Measurements from ENCODE around the gene CHL1. TPM values are rescaled to one million over a fixed set of nuclear protein-coding genes. Genes with fewer than 3 reads are reported as not detected.
A peak's percentile ranks its signal among the peaks of the same experiment; 100 is the strongest.

CHL1 gene
- total and polyA plus RNA-seq, 2 of the 8 experiments (the other 6 are each of a cell fraction or from before 2014, with no cell fraction given), result 0.05 to 0.99 TPM

DNA sequence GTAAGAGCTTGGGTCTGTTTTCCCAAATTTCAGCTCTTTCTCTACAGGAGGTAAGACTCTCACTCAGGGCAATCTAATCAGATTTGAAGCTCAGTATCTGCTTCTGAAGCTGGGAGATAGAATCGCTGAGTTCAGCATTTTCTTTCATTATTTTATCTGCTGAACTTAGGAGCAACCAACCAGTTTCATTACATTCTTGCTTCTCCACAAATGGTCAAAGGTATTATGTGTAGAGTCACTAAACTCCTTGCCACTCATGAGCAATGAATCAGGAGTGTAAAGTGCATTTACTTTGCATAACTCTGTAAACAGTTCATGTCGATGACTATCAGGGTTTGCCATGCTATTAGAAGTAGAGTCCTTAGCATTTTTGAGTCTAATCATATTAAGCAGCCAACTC is 249.4 kb downstream of the CHL1 start:
- H2BK20ac ChIP-seq (ENCODE audit: low read length), result no peak overlapping the region
- H3K36me3 ChIP-seq (ENCODE audit: control insufficient read depth in 2 of 4, insufficient read depth in 4 of 4, low read length in 3 of 4), result no peaks in the 10 kb centered on the region
- H3K9ac ChIP-seq (replicated peaks in 1 of 4; ENCODE audit: extremely low read depth in 1 of 4, low read depth in 3 of 4, low read length in 3 of 4), result no peak overlapping the region
- H4K8ac ChIP-seq (ENCODE audit: extremely low read depth, insufficient read depth, low read length), result no peak overlapping the region
- no peak overlapping the region for H2AFZ ChIP-seq (ENCODE audit: low read length)
- DNase-seq (ENCODE audit: low read depth in 1 of 2, low spot score in 2 of 2), result no peak
- H3K79me2 ChIP-seq (ENCODE audit: control insufficient read depth in 1 of 2, insufficient read depth in 2 of 2, low read length in 2 of 2), result no peaks in the 10 kb centered on the region
- ChIA-PET POLR2A (ENCODE audit: partially characterized antibody) (no interaction called here), CTCF (ENCODE audit: partially characterized antibody) (interaction anchor here (1.1 to 1.9 kb wide), 2 partner anchors 12 to 25 kb away, joined by 3 to 4 read pairs; no protein-coding TSS in a partner anchor)
- H3K27ac ChIP-seq (ENCODE audit: low read depth, low read length), result no peak overlapping the region
- WGBS, 2 experiments (ENCODE audit: extremely low coverage in 1 of 2, insufficient coverage in 1 of 2, insufficient read length in 1 of 2, insufficient replicate concordance in 2 of 2, low coverage in 1 of 2, low lambda C conversion rate in 2 of 2, missing lambda C conversion rate in 1 of 2), result 95% methylated on average over 2 of the region's 2 CpGs; no CpG with 5 or more reads in 1 of the 2 experiments
- H3K4ac ChIP-seq (replicated peaks; ENCODE audit: insufficient read length, low read depth, low read length), result no peak overlapping the region
- FAIRE-seq, result no peak
- no peak overlapping the region for H3K4me2 ChIP-seq (ENCODE audit: insufficient read depth in 1 of 2, low read depth in 2 of 2, low read length in 2 of 2)
- H2BK12ac ChIP-seq (ENCODE audit: low read depth, low read length), result no peak overlapping the region
- no peak overlapping the region for H2AK5ac ChIP-seq (ENCODE audit: low read depth, low read length)
- TF ChIP-seq MAFK (IDR thresholded peaks at IDR 0.05; ENCODE audit: low read depth, low read length), result peak; percentile 57
- TF ChIP-seq BRCA1 (IDR thresholded peaks at IDR 0.05; ENCODE audit: low read depth, low read length), result no peak
- no peaks in the 10 kb centered on the region for H3K27me3 ChIP-seq (replicated peaks in 1 of 4; ENCODE audit: control insufficient read depth in 3 of 4, extremely low read depth in 1 of 4, insufficient read depth in 3 of 4, low read length in 3 of 4)
- no peaks in the 10 kb centered on the region for H3K79me1 ChIP-seq (ENCODE audit: low read depth, low read length)
- no peaks in the 10 kb centered on the region for H4K20me1 ChIP-seq (replicated peaks in 1 of 2; ENCODE audit: control insufficient read depth in 1 of 2, insufficient read depth in 2 of 2, low read length in 2 of 2)
- H2BK120ac ChIP-seq (replicated peaks; ENCODE audit: low read depth, low read length), result no peak overlapping the region
- peaks cover 0 to 7% (median under 1%) of the 10 kb centered on the region in 4 experiments; a peak in 2 of 7 replicates for H3K4me1 ChIP-seq (replicated peaks in 1 of 4; ENCODE audit: control insufficient read depth in 3 of 4, insufficient read depth in 4 of 4, low read length in 3 of 4)
- no peak overlapping the region for H4K91ac ChIP-seq (replicated peaks; ENCODE audit: insufficient read length, low read length)
- H3K56ac ChIP-seq (replicated peaks; ENCODE audit: insufficient read length, low read depth, low read length), result no peak overlapping the region
- no peak overlapping the region for H3K4me3 ChIP-seq (ENCODE audit: extremely low read depth in 1 of 4, insufficient read depth in 2 of 4, low read depth in 3 of 4, low read length in 4 of 4)
- no peak overlapping the region for H2BK15ac ChIP-seq (ENCODE audit: low read length)
- no peak overlapping the region for H4K5ac ChIP-seq (ENCODE audit: insufficient read length, low read depth, low read length)
- H3K23ac ChIP-seq (ENCODE audit: insufficient read length), result no peak overlapping the region
- no peaks in the 10 kb centered on the region for H3K9me3 ChIP-seq (ENCODE audit: insufficient read depth in 2 of 2, low read depth in 1 of 2, low read length in 1 of 2)
- H3K14ac ChIP-seq (ENCODE audit: insufficient read length), result no peak overlapping the region
- no peak overlapping the region for H3K18ac ChIP-seq (ENCODE audit: extremely low read depth, low read length)
- H3K23me2 ChIP-seq (ENCODE audit: low read depth, low read length), result no peaks in the 10 kb centered on the region
- no peak overlapping the region for H2BK5ac ChIP-seq (ENCODE audit: low read depth, low read length)
